Fibroblast of the conjunctiva (primary cell): Measurements from ENCODE around the gene PLEKHA3.
A peak's percentile ranks its signal among the peaks of the same experiment; 100 is the strongest.
"Not testable (repeated sequence)": the region's sequence is repeated elsewhere in the genome, so short reads cannot be mapped to it uniquely, and the experiment has no call there.

Source experiments
- DNase-seq: peaks from one replicate; pipeline ENCODE4 v3.0.0-alpha.2; 2010; ENCODE audit warnings: low read depth

PLEKHA3 gene

GRCh38 chr2:178480227-178481181 is at the start of gene PLEKHA3:
TSS of gene PLEKHA3 (plus strand) at chr2:178480457. CDS start at chr2:178480870, 413 bp downstream.
- peak; percentile 95 for DNase-seq

- DNase-seq = no peak
Measured at GRCh38 chr2:178436662-178437061, 43.6 kb upstream of the PLEKHA3 start.

GRCh38 chr2:178441426-178441825 is 38.8 kb upstream of the PLEKHA3 start:
- DNase-seq = no peak

- DNase-seq = no peak
Measured at GRCh38 chr2:178448968-178449661, 31.1 kb upstream of the PLEKHA3 start.

- DNase-seq = no peak
Measured at GRCh38 chr2:178449700-178450523, 30.3 kb upstream of the PLEKHA3 start.

GRCh38 chr2:178450524-178450773 is 29.8 kb upstream of the PLEKHA3 start:
- no peak for DNase-seq

GRCh38 chr2:178450774-178451525 is 29.3 kb upstream of the PLEKHA3 start, which contains the start of the genes PJVK and PRKRA:
TSS of gene PJVK (plus strand) at chr2:178451378. CDS start at chr2:178453410, 2,032 bp downstream.
TSS of gene PRKRA (minus strand) at chr2:178451175. CDS start at chr2:178451030, 145 bp downstream.
- DNase-seq = peak; percentile 95

GRCh38 chr2:178452334-178452733 is 27.9 kb upstream of the PLEKHA3 start:
- DNase-seq = no peak

GRCh38 chr2:178452870-178453269 is 27.4 kb upstream of the PLEKHA3 start:
- no peak for DNase-seq

- no peak for DNase-seq
Measured at GRCh38 chr2:178455947-178456346, 24.3 kb upstream of the PLEKHA3 start.

- no peak for DNase-seq
Measured at GRCh38 chr2:178457390-178457886, 22.8 kb upstream of the PLEKHA3 start.

GRCh38 chr2:178469219-178469849 is 10.9 kb upstream of the PLEKHA3 start:
- no peak for DNase-seq

- not testable (repeated sequence) for DNase-seq
Measured at GRCh38 chr2:178471313-178471712, 8.9 kb upstream of the PLEKHA3 start.

GRCh38 chr2:178473373-178473772 is 6.9 kb upstream of the PLEKHA3 start:
- no peak for DNase-seq

- no peak for DNase-seq
Measured at GRCh38 chr2:178473931-178474330, 6.3 kb upstream of the PLEKHA3 start.

GRCh38 chr2:178474560-178474959 is 5.7 kb upstream of the PLEKHA3 start:
- DNase-seq = no peak

GRCh38 chr2:178476477-178476876 is 3.8 kb upstream of the PLEKHA3 start:
- DNase-seq = no peak

- no peak for DNase-seq
Measured at GRCh38 chr2:178477443-178478129, 2.7 kb upstream of the PLEKHA3 start.

- DNase-seq = no peak
Measured at GRCh38 chr2:178478130-178478438, 2.2 kb upstream of the PLEKHA3 start.
